Vagina (tissue), 2 donors: ENCODE measurements around the gene S100A9. TPM values are rescaled to one million over a fixed set of nuclear protein-coding genes. Genes with fewer than 3 reads are reported as not detected.
A peak's percentile ranks its signal among the peaks of the same experiment; 100 is the strongest.

Experiments
- DNase-seq, 2 donors: peaks; one replicate each; pipeline ENCODE4 v3.0.0-alpha.2; 2017; ENCODE audit errors: extremely low spot score in 2 of 2
- H3K27ac ChIP-seq: fragments of 200-600 bp; sonication (generic); one replicate; pipeline ENCODE4 v1.5.1; 2019
- H3K27me3 ChIP-seq: fragments of 200-600 bp; sonication (generic); one replicate; pipeline ENCODE4 v1.5.1; 2019
- H3K36me3 ChIP-seq, 2 donors: fragments of 200-600 bp; sonication (generic); one replicate each; pipeline ENCODE4 v1.5.1; 2017 to 2019
- H3K4me1 ChIP-seq: fragments of 200-600 bp; sonication (generic); one replicate; pipeline ENCODE4 v1.5.1; 2019
- H3K4me3 ChIP-seq, 2 donors: fragments of 200-600 bp; sonication (generic); 1 replicate in 1 of 2; 2 replicates in 1 of 2; pipeline ENCODE4 v1.5.1; 2016 to 2019
- H3K9me3 ChIP-seq: fragments of 200-600 bp; sonication (generic); one replicate; pipeline ENCODE4 v1.5.1; 2019
- POLR2A ChIP-seq, 2 donors: fragments of 450-650 bp; IDR thresholded peaks; one replicate each; pipeline ENCODE4 v1.6.1; 2017; ENCODE audit warnings: antibody characterized with exemption in 2 of 2, mild to moderate bottlenecking in 2 of 2, moderate library complexity in 2 of 2
- POLR2AphosphoS5 ChIP-seq, 2 donors: sonication (generic); formaldehyde crosslinking; IDR thresholded peaks; one replicate each; pipeline ENCODE4 v1.9.0; 2017; ENCODE audit warnings: antibody characterized with exemption in 2 of 2, mild to moderate bottlenecking in 2 of 2, low read depth in 1 of 2; ENCODE audit not compliant: insufficient read depth in 1 of 2
- intact Hi-C: fragments of 100-400 bp; cut with DNase I; formaldehyde crosslinking; loops from one replicate; pipeline ENCODE4 v1.15.1; 2023
- total RNA-seq: library from RNA; depleted of rRNA; stranded (reverse); fragments of >200 nt; gene quantifications from one replicate; pipeline ENCODE4 v1.2.3, GENCODE V29; 2016
- TF ChIP-seq, protein P1 (sequence below), 3 experiments: fragments of 450-650 bp in 2 of 3; fragments of 200-600 bp in 1 of 3; sonication (generic) in 1 of 3; IDR thresholded peaks; one replicate each; pipeline ENCODE4 v1.5.1; 2017 to 2019; ENCODE audit warnings: antibody characterized with exemption in 3 of 3, mild to moderate bottlenecking in 2 of 3, moderate library complexity in 2 of 3

S100A9 gene
- total RNA-seq, 1 donor from 2014 or later, result 4,658 TPM

DNA sequence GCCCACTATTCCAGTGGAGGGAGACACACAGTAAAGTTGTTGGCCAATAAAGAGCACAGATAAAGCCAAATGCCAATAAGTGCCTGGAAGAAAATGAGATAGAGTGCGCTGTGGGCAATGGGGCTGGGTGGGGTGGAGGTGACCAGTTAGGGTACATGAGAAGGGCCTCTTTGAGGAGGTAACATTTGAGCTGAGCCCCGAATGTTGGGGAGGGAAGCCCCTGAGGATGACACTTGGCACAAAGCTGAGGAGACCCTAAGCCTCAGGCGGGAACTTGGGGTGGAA, 979 bp downstream of the S100A9 start:
- intact Hi-C loops, result loop anchor here (10.0 kb wide), 1 partner anchor 106 kb away; the partner anchor contains the start of gene S100A7

DNA sequence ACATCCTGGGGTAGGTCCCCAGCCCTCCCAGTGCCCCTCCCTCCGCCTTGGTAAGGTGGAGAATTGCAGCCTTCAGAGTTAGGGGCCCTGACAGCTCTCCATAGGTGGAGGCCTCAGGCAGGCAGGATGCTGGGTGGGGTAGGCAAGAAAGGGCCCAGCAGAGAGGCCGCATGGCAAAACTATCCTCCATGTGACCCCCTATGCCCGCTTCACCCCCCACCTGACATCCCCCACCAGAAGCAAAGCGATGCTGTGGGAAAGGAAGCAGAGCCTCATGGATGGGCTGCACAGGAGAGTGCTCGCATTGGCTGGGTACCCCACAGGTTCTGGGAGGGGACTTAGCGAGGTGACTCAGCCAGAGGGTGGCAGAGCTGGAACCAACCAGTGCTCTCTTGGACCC, 1.6 kb downstream of the S100A9 start:
- intact Hi-C loops, result loop anchor here (10.0 kb wide), 1 partner anchor 106 kb away; the partner anchor contains the start of gene S100A7
- peak overlapping the region; percentile 53 for H3K27ac ChIP-seq

More for the DNA sequence above, 979 bp downstream of the S100A9 start:
- Histone ChIP-seq H3K9me3 (no peaks in the 10 kb centered on the region), H3K27ac (peak overlapping the region; percentile 53), H3K4me1 (no peaks in the 10 kb centered on the region), H3K27me3 (no peaks in the 10 kb centered on the region), H3K4me3 (peak overlapping the region; percentile 1 to 24), H3K36me3 (no peaks in the 10 kb centered on the region)
- TF ChIP-seq, protein P1, sequence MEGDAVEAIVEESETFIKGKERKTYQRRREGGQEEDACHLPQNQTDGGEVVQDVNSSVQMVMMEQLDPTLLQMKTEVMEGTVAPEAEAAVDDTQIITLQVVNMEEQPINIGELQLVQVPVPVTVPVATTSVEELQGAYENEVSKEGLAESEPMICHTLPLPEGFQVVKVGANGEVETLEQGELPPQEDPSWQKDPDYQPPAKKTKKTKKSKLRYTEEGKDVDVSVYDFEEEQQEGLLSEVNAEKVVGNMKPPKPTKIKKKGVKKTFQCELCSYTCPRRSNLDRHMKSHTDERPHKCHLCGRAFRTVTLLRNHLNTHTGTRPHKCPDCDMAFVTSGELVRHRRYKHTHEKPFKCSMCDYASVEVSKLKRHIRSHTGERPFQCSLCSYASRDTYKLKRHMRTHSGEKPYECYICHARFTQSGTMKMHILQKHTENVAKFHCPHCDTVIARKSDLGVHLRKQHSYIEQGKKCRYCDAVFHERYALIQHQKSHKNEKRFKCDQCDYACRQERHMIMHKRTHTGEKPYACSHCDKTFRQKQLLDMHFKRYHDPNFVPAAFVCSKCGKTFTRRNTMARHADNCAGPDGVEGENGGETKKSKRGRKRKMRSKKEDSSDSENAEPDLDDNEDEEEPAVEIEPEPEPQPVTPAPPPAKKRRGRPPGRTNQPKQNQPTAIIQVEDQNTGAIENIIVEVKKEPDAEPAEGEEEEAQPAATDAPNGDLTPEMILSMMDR (IDR thresholded peaks at IDR 0.05), result no peak
- TF ChIP-seq POLR2AphosphoS5 (IDR thresholded peaks at IDR 0.05; ENCODE audit: insufficient read depth in 1 of 2, low read depth in 1 of 2) (no peak), POLR2A (IDR thresholded peaks at IDR 0.05) (no peak)
- DNase-seq, result peak in 1 of 2 donors; percentile 22

DNA sequence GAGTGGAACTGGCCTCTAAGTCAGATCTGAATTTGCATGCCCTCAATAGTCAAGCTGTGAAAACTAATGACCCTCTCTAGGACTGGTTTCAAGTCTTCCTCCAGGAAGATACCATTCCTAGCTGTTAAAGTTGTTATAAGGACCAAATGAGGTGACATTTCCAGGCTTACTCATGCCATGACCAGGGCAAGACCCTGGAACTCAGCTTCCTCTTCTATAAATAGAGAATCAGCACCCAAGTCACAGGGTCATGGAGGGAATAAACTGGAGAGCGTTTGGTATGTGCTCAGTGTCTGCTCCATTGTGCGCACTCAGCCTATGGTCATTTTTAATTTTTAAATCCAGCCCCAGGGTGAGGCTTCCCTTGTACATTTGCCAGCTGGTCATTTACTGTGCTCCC, 2.5 kb downstream of the S100A9 start:
- H3K36me3 ChIP-seq, result no peaks in the 10 kb centered on the region
- H3K9me3 ChIP-seq, result no peaks in the 10 kb centered on the region
- no peak for DNase-seq
- intact Hi-C loops, result no loop called here
- H3K27me3 ChIP-seq, result no peaks in the 10 kb centered on the region
- H3K4me3 ChIP-seq, result no peak overlapping the region
- no peak overlapping the region for H3K27ac ChIP-seq
- no peaks in the 10 kb centered on the region for H3K4me1 ChIP-seq
- TF ChIP-seq POLR2A (IDR thresholded peaks at IDR 0.05) (no peak), POLR2AphosphoS5 (IDR thresholded peaks at IDR 0.05; ENCODE audit: insufficient read depth in 1 of 2, low read depth in 1 of 2) (no peak)
- TF ChIP-seq, protein P1 (IDR thresholded peaks at IDR 0.05), result no peak

More for the DNA sequence above, 1.6 kb downstream of the S100A9 start:
- Histone ChIP-seq H3K4me1 (no peaks in the 10 kb centered on the region), H3K9me3 (no peaks in the 10 kb centered on the region), H3K36me3 (no peaks in the 10 kb centered on the region), H3K4me3 (no peak overlapping the region), H3K27me3 (no peaks in the 10 kb centered on the region)
- TF ChIP-seq, protein P1 (IDR thresholded peaks at IDR 0.05), result no peak
- TF ChIP-seq POLR2A (IDR thresholded peaks at IDR 0.05) (no peak), POLR2AphosphoS5 (IDR thresholded peaks at IDR 0.05; ENCODE audit: insufficient read depth in 1 of 2, low read depth in 1 of 2) (no peak)
- DNase-seq, result peak; percentile 76 to 91

DNA sequence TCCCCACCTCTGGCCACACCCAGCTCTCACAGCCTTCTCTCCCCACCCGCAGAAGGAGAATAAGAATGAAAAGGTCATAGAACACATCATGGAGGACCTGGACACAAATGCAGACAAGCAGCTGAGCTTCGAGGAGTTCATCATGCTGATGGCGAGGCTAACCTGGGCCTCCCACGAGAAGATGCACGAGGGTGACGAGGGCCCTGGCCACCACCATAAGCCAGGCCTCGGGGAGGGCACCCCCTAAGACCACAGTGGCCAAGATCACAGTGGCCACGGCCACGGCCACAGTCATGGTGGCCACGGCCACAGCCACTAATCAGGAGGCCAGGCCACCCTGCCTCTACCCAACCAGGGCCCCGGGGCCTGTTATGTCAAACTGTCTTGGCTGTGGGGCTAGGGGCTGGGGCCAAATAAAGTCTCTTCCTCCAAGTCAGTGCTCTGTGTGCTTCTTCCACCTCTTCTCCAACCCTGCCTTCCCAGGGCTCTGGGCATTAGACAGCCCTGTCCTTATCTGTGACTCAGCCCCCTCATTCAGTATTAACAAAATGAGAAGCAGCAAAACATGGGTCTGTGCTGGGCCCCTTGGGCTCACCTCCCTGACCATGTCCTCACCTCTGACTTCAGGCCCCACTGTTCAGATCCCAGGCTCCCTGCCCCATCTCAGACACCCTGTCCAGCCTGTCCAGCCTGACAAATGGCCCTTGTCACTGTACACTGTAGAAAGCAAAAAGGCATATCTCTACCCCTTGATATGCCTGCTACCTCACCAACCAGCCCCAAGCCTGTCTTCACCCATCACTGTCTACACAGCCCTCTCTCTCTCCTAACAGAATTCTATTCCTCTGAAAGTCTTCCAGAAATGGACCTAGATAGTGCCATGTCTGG, 3.2 kb downstream of the S100A9 start:
- intact Hi-C loops, result no loop called here
- Histone ChIP-seq H3K4me1 (no peaks in the 10 kb centered on the region), H3K36me3 (no peaks in the 10 kb centered on the region), H3K9me3 (no peaks in the 10 kb centered on the region), H3K27me3 (no peaks in the 10 kb centered on the region), H3K4me3 (no peak overlapping the region), H3K27ac (no peak overlapping the region)
- TF ChIP-seq POLR2AphosphoS5 (IDR thresholded peaks at IDR 0.05; ENCODE audit: insufficient read depth in 1 of 2, low read depth in 1 of 2) (no peak), POLR2A (IDR thresholded peaks at IDR 0.05) (no peak)
- TF ChIP-seq, protein P1 (IDR thresholded peaks at IDR 0.05), result no peak
- peak in 1 of 2 donors; percentile 77 for DNase-seq
